GM12801 (cell line): Measurements from ENCODE around the gene FHIP2A.

Source experiments
- CTCF ChIP-seq: IDR thresholded peaks from one replicate; pipeline ENCODE4 v1.5.1; 2011; ENCODE audit warnings: control low read depth; ENCODE audit not compliant: insufficient read length; ENCODE audit errors: extremely low read depth

FHIP2A gene

GRCh38 chr10:114869520-114869892 is 47.9 kb downstream of the FHIP2A start:
- no peak for TF ChIP-seq CTCF

GRCh38 chr10:114870486-114870885 is 48.9 kb downstream of the FHIP2A start:
- no peak for TF ChIP-seq CTCF

- TF ChIP-seq CTCF = no peak
Measured at GRCh38 chr10:114871379-114871778, 49.8 kb downstream of the FHIP2A start.
